WI38 (cell line): Measurements from ENCODE around the gene DCLRE1B.

Experiments used
- H3K4me3 ChIP-seq: 2 replicates; pipeline ENCODE4 v1.5.1; 2011; ENCODE audit warnings: low read depth, mild to moderate bottlenecking, control low read depth, low read length
- TF ChIP-seq, protein P1 (sequence below): IDR thresholded peaks from 2 replicates; pipeline ENCODE4 v1.5.1; 2012; ENCODE audit warnings: low read depth, mild to moderate bottlenecking, control low read depth, low read length

Gene DCLRE1B

DNA sequence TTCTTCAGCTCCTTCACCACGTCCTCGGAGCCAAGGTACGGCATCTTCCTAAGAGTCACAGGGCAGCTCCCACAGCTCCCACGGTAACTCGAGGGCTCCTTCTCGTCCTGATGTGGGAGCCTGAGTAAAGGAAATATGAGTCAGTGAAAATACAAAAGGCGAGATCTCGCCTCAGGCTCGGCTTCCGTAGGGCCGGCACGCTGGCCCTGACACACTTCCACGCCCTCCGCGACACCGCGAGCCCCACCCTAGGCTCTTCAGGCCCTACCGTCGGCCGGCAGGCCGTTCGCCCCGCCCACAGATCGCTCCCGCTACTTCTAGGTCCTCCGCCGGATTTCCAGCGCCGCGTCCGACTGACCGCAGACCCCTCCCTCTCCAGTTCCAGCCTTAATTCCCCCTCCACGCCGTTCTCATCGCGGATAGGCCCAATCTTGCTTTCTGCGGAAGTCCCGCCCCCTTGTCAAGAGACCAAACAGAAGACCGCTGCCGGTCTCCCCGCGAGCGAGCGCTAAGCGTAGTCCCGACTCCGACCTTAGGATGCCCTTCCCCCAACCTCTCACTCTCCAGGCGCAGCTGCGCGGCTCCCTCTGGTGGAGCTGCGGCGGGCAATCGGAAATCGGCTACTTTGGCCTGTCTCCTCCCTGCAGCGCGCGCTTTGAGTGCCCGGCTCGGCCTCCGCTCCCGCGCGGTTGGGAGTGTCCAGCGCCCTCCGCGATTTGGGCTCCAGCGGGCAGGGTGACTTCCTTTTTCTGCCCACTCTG is at the start of gene DCLRE1B, which contains the start of gene AP4B1:
DCLRE1B (plus strand) TSS at position 653 of the 761 bp plus-strand sequence. CDS start 261 bp downstream, outside the sequence.
AP4B1 (minus strand) TSS at position 126 of the 761 bp plus-strand sequence; CDS start at position 44, 82 bp downstream.
- H3K4me3 ChIP-seq = peak within 1 kb of the TSS; percentile 94
- TF ChIP-seq, protein P1, sequence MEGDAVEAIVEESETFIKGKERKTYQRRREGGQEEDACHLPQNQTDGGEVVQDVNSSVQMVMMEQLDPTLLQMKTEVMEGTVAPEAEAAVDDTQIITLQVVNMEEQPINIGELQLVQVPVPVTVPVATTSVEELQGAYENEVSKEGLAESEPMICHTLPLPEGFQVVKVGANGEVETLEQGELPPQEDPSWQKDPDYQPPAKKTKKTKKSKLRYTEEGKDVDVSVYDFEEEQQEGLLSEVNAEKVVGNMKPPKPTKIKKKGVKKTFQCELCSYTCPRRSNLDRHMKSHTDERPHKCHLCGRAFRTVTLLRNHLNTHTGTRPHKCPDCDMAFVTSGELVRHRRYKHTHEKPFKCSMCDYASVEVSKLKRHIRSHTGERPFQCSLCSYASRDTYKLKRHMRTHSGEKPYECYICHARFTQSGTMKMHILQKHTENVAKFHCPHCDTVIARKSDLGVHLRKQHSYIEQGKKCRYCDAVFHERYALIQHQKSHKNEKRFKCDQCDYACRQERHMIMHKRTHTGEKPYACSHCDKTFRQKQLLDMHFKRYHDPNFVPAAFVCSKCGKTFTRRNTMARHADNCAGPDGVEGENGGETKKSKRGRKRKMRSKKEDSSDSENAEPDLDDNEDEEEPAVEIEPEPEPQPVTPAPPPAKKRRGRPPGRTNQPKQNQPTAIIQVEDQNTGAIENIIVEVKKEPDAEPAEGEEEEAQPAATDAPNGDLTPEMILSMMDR = peak; percentile 61

DNA sequence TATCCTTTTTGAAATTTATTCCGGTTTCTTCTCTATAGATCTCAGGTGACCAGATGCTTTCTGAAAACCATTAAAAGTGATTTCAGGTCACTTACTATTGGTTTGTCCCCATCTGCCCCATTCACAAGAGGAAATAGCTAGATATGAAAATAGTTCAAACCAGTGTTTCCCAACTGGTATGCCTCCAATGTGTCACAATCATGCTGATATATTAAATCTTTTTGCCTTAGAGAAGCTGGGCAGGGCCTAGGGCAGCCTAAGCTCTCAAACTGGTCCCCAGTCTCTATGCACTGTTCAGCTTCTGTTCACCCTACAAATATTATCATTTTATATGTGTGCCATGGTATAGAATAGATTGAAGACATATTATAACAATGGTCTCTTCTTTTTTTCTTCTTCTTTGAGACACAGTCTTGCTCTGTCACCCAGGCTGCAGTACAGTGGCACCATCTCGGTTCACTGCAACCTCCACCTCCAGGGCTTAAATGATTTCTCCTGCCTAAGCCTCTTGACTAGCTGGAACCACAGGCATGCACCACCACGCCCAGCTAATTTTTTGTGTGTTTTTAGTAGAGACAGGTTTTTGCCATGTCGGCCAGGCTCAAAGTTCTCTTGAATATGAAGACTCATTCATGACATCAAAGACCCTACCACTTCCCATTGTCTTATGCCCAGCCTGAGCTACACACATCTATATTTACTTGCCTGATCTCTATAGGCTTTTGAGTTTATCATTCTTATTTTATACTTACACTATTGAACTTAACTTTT is 49.3 kb upstream of the DCLRE1B start:
- TF ChIP-seq, protein P1 = no peak
- H3K4me3 ChIP-seq = no peak overlapping the region

DNA sequence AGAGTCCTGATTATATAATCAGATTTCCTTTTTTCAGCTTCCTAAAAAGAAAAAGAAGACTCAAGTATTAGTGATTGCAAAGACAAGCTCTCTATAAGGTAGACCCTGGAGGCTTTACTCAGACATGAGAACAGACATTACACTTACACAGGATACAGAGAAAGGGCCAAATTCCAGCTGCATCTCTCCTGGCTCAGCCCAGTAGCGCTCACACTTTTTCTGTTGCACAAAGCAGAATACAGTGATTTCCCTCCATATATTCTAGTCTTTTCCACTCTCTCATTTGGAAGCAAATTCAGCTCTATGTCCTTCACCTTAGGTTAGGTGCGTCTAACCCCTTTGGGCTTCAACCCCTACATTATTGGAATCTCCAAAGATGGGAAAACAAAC is 48.7 kb upstream of the DCLRE1B start:
- H3K4me3 ChIP-seq = no peak overlapping the region
- TF ChIP-seq, protein P1 = no peak

DNA sequence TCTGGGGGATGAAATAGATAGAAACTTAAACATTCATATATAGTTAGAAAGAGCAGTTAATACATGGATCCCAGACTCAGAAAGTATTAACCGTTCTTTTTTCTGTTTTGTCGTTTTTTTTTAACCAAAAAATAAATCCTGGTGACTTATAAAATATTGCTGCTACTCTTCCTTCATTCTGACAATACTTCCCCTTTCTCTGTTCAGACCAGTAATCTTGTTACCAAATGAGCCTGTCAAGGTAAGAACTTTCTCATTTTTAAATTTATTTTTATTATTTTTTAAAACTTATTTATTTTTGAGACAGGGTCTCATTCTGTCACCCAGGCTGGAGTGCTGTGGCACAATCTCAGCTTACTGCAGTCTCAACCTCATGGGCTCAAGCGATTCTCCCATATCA is 47.4 kb upstream of the DCLRE1B start:
- H3K4me3 ChIP-seq = no peak overlapping the region
- TF ChIP-seq, protein P1 = no peak

DNA sequence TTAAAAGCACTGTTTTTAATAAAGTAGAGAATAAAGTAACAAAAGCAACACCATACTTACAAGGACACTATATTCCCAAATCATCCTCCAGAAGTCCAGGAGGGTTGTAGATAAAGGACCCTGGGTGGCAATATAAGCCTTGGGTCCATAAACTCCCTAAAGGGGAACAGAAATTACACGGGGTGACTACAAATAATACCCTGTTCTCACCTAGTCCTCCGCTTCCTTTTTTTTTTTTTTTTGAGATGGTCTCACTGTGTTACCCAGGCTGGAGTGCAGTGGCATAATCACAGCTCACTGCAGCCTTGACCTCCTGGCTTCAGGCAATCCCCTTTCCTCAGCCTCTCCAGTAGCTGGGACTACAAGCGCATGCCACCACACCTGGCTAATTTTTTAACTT is 46.7 kb upstream of the DCLRE1B start:
- TF ChIP-seq, protein P1 = no peak
- no peak overlapping the region for H3K4me3 ChIP-seq

DNA sequence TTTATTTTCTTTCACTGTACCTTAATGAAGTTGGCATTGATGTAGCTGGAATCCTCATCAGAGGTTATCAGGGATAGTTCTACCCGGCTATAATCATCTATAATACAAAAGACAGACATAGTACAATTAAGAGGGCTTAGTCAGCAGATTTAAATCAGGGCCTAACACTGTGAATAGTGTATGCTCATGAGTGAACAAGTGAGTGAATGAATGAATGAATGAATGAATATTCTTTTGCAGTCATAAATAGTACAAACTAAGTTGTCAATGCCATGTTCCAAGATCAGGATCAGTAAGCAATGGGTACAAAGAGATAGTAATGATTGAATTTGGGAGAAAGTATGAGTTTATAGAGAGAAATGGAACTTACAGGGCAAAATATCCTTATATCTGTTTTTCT is 46.1 kb upstream of the DCLRE1B start:
- no peak overlapping the region for H3K4me3 ChIP-seq
- TF ChIP-seq, protein P1 = no peak

DNA sequence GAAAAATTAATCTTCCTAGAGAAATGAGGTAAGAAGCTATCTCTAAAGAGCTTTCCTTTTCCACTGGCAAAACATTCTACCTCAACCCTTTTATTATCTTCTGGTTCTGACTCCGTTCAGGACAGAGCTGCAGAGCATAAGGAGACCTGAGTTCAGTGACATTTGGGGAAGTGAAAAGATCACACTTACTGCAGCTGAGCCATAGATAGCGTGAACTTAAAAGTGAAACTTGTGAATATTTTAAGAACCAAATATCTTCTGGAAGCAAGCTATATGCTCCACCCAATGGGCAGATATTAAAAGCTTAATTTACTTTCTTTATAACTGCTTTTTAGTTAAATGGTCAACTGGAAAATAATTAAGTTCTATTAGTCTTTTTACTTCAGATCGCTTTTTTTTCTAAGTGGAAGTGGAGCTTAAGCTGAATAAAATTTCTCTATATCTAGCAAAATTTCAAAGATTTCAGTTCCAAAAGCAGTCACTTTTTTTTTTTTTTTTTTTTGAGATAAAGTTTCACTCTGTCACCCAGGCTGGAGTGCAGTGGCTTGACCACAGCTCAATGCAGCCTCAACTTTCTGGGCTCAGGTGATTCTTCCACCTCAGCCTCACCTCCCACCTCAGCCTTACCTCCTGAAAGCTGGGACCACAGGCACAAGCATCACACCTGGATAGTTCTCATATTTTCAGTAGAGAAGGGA is 45.5 kb upstream of the DCLRE1B start:
- H3K4me3 ChIP-seq = no peak overlapping the region
- TF ChIP-seq, protein P1 = no peak
